ENCODE data around the gene AOPEP.
A peak's percentile ranks its signal among the peaks of the same experiment; 100 is the strongest.

The AOPEP gene

GRCh38 chr9:94717761-94718160, 8.7 kb upstream of the AOPEP start:
- no peak for DNase-seq

DNA sequence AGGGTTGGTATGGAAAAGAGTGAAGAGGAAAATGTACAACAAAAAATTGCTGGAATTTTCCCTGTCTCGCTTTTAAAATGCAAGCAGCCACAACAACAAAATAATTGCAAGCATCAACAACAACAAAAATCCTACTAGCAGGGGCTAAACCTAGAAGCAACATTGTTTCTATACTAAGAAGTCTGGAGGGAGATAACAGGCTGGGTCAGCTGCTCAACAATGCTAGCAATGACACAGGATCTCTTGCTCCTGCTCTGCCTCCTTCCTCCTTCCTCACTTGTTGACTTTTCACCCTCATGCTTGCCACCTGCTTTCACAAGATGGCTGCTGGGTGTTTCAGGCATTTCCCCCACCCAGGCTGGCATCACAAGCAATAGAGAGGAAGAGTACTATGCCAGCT, 7.6 kb upstream of the AOPEP start:
- no peak for DNase-seq

DNA sequence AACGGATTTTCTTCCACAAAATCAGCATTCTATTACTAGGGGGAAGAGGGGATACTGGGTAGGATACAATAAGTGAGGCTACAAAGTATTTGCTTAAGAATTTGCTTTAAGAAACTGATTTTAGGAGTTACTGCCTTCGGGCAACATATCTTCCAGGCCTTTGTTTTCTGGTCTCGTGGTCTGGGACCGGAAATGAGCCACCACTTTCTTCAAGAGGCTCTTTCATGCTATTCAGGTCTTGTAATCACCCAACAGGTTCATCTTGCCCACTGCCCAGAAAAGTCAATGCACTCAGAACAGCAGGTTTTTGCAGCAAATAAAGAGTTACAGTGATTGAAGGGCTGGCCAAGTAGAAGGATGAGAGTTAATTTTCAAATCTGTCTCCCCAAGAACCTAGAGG, 6.6 kb upstream of the AOPEP start:
- DNase-seq, result no peak

GRCh38 chr9:94720846-94721549, 5.5 kb upstream of the AOPEP start:
- no peak for DNase-seq

DNA sequence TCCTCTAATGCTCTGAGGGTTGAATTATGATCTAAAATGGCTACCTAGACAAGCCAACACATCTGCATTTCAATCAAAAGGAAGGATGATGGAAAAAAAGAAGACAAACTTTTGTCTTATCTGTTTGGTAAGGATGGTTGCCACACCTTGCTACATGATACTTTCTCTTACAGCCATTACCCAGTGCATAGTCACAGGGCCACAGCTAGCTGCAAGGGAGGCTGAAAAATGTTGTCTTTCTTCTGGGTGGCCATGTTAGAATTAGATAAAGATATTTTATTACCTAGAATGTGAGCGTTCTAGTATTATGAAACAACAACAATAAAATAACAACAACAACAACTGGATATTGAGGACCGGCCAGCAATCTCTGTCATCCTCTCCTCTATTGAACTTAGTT, 4.7 kb upstream of the AOPEP start:
- DNase-seq, result no peak

DNA sequence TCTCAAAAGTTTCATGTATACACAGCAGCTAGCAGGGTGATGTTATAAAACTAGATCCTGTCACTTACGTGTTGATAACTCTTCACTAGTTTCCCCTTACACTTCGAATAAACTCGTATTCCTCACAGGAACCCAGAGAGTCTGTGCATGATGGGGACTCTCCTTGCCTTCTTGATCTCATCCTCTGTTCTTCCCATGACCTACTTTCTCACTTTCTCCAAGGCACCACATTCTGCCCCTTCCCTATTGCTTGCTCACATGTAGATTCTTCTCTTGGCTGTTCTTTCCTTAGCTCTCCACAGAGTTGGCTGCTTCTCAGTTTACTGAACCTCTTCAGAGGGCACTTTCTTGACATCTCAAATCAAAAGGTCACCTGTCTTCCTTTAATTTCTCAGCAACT, 1.2 kb upstream of the AOPEP start:
- DNase-seq, result no peak

- DNase-seq, result no peak
Measured at GRCh38 chr9:94728719-94729118, 2.2 kb downstream of the AOPEP start.

DNA sequence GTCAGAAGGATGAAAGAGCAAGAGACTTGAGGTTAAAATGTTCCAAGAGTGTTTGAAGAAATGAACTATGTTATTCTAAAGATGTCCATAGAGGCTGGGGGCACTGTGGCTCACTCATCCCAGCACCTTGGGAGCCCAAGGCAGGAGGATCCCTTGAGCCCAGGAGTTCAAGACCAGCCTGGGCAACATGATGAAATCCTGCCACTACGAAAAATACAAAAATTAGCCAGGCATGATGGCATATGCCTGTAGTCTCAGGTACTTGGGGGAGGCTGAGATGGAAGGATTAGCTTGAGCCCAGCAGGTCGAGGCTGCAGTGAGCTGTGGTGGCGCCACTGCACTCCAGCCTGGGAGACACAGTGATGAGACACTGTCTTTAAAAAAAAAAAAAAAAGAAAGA, 2.7 kb downstream of the AOPEP start:
- no peak for DNase-seq

- DNase-seq, result no peak
Measured at GRCh38 chr9:94734054-94734754, 7.7 kb downstream of the AOPEP start.

DNA sequence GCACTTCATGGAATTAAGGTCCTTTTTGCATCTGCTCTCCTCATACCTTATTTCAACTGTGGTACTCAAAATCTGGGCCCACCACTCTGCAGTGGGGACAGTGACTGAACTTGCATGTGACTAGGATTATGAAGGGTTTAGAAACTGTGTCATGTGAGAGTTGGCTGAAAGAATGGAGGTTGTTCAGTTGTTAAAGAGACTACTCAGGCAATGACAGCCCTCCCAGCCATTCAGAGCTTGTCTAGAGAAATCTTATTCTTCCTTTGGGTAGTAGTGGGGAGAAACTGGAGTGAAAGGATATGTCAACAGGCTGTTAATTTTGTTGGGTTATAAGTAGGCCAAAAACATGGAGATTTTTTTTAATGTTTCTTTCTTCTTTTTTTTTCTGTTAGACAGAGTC, 10.3 kb downstream of the AOPEP start:
- DNase-seq, result no peak

DNA sequence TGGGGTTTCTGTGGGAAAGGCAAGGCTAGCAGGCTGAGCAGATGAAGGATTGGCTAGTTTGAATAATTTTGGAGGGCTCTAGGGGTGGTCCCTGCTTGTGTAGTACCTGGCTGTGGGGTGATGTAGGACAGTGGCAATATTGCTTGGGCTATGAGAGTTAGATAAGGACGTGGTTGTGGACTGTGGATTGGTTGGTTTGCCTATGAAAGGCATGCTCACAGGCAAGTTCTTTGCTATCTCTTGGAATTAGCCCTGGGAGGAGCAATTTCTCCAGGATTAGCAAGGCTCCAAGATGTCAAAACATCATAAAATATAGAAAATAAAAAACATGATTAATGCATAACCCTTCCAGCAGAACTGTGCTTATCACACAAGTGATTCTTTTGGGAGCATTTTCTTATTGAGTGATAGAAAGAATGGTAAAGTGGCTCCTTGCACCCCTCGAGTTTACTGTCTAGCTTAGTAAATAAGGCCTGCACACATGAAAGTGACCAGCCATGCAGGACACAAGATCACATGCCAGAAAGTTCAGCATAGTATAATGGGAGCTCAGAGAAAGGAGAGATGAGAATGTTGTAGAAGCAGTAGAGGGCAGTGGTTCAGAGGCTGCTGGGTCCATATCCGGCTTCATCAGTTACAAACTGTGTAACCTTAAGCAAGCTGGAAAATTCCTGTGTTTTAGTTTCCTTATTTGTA, 13.8 kb downstream of the AOPEP start:
- DNase-seq, result no peak

DNA sequence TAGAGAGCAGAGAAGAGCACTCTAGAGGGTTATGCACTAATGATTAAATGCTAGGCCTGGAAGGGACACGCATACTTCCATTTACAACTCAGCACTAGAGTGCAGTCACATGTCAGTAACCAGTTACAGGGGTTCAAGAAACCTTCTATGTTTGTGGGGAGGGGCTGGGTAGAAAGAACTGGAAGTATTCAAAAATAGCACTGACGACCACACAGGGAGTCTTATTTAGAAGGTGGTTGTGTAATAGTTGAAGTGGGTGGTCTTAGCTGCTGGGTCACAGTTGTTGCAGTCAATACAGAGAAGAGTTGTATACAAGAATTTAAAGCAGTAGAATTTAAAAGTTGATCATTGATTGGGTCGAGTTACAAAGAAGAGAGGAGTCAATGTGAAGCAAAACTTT, 15.4 kb downstream of the AOPEP start:
- DNase-seq, result no peak

DNA sequence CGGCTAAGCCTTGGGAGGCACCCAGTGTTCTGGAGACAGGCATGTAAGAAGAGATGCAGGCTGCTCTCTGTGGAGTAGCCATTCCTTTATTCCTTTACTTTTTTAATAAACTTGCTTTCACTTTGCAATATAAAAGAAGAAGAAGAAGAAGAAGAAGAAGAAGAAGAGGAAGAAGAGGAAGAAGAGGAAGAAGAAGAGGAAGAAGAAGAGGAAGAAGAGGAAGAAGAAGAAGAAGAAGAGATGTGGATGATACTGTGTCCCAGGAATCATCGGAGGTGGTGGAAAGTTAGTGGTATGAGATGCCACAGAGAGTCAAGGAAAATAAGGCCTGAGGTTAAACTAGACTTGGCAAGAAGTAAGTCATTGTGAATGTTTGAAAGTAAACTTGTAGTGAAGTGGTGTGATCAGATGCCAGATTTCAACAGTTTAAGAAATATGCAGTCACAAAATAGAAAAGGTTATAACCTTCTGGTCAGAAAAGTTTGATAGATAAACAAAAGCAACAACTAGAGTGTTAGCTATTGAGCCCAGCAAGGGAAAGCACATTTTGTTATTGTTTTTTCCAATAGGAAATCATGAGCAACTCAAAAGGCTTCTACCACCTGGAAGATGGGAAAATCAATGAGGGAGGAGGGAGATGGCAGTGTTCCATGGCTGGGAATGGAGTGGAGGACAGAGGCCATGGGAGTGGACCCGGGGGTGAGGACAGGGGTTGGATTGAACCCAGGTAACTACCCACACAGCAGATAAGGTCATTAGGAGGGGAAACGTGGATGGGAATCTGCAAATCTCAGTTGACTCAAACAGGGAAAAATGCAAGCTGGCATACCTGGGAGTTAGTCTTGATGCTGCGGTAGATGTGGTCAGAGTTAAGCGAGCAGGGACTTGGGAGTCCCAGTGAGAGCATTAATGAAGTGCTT, 16.8 kb downstream of the AOPEP start:
- DNase-seq, result no peak

DNA sequence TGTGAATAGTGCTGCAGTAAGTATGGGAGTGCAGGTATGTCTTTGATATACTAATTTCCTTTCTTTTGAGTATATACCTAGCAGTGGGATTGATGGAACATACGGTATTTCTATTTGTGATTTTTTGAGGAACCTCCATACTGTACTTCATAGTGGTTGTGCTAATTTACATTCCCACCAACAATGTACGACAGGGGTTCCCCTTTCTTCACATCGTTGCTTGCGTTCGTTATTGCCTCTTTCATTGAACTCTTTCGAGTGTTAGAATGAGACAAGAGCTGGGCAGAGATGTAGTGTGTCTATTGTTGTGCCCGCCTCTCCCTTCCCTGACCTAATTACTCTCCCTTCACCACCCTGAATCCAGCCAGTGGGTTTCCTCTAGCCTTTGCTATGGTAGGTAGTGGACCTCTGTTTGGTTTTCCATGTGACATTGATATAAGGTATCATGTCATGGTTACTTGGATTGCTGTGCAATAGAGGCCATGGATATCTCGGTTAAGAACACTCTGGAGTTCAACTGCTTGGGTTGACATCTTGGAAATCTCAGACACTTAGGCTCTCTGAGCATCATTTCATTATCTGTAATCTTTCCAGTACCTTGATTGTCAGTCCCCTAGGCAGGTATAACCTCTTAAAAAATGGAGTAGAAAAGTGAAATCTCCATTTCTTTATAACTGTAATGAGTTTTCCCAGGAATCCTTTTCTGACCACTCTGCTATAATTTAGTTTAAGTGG, 19.5 kb downstream of the AOPEP start:
- DNase-seq, result no peak

GRCh38 chr9:94746541-94747370, 20.3 kb downstream of the AOPEP start:
- DNase-seq, result no peak

DNA sequence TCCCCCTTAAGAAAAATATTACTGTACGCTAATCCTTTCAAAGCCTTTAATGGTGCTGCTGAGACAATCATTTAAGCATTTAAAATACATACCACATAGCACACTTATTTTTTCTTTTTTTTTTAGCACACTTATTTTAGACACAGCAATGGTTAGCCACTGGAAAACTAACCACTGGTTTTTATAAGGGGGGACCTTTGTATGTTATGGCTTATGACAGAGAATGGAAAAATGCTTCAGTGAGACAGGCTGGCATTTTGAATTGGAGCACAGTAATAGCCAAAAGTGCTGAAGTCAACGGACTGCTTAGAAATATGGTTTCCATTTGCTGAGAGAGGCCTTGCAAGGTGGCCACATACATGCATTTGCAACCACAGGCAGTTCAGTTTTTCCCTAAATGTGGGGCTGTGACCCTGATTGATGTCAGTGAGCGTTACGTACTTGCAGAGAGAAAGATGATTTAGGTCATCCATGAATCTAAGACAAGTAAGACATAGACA, 28.5 kb downstream of the AOPEP start:
- no peak for DNase-seq

GRCh38 chr9:94757158-94757557, 30.7 kb downstream of the AOPEP start:
- DNase-seq, result peak; percentile 5

GRCh38 chr9:94758031-94758430, 31.5 kb downstream of the AOPEP start:
- no peak for DNase-seq

DNA sequence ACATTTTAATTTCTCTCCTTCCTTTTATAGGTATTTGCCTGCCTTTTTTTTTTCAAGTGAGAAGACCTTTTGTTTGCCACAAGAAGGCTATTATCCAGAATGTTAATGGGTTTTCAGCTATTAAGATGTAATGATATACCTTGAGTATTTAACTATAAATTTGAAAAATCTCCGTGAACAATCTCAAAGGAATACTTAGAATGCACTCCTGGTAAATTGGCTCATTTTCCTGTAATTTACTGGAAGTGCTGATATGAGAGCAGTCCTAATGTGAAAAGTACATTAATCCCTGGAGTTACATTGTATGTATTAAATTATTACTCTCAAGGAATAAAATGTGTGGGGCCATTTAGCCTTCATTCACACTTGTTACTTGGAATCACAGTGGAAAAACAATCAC, 32.4 kb downstream of the AOPEP start:
- no peak for DNase-seq

GRCh38 chr9:94760010-94760409, 33.5 kb downstream of the AOPEP start:
- no peak for DNase-seq

DNA sequence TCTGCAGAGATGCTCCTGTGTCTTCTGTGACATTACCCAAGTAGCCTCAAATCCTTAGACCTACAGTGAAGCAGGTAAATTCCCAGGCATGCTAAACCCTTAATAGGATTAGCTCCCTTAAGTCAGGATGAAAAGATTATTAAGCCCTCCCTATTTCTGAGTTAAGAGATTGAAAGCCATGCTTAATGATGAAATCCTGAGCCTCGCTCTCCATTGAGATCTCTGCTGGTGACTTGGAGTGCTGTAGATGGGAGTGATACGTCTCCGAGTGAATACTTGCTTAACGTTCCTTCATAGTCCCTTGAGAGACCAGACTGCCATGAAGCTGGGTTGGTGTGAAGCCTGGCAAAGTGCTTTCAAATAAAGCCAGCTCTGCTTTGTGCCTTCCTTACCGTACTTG, 34.2 kb downstream of the AOPEP start:
- DNase-seq, result no peak

All from activated CD4-positive, alpha-beta T cell treated with anti-CD3 and anti-CD28 coated beads, Interleukin-10, Interleukin-2, amounts not matched to agents 100 ng/mL and 50 ng/mL, durations not matched to agents 16 hours and 8 hours (primary cell).